Lung microvascular endothelial cell (primary cell): ENCODE measurements around the gene CCL4L2. TPM values are rescaled to one million over a fixed set of nuclear protein-coding genes. Genes with fewer than 3 reads are reported as not detected.
"Not testable (repeated sequence)": the region's sequence is repeated elsewhere in the genome, so short reads cannot be mapped to it uniquely, and the experiment has no call there.

Experiments
- DNase-seq, 2 donors: peaks; one replicate each; pipeline versions ENCODE4 v3.0.0 to v3.0.0-alpha.2; 2010; ENCODE audit warnings: low read depth in 2 of 2
- total RNA-seq: library from RNA; depleted of rRNA; stranded (reverse); fragments of >200 nt; gene quantifications from 2 replicates; pipeline ENCODE4 v1.2.1, GENCODE V29; 2014

CCL4L2 gene
- not detected in 2 replicates for total RNA-seq

DNA sequence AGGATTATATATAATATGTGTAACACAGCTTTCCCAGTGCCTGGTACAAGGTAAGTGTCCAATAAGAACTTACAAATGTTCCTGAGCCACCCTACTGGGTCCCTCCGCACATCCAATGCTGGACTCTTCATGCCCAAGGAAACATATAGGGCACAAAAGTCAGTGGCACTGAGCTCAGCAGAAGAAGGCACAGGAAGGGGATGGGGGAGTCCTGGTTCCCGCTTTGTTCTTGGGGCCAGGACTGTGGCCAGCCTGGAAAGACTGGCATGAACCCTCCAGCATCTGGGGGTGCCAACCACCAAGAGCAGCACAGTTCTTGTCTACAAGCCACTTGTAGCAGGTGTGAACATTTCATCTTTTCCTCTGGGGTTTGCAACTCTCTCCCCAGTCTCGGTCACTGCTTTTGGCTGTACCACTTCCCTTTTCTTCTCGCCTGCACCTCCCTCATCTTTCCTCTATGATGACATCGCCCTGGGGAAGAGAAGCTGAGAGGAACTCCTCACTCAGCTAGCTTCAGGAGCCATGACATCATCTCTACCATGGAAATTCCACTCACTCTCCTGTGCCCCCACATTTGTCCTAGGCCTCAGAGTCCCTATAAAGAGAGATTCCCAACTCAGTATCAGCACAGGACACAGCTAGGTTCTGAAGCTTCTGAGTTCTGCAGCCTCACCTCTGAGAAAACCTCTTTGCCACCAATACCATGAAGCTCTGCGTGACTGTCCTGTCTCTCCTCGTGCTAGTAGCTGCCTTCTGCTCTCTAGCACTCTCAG is at the start of gene CCL4L2:
TSS of gene CCL4L2 (plus strand) at position 625 of the 773 bp plus-strand sequence.
- not testable (repeated sequence) for DNase-seq

DNA sequence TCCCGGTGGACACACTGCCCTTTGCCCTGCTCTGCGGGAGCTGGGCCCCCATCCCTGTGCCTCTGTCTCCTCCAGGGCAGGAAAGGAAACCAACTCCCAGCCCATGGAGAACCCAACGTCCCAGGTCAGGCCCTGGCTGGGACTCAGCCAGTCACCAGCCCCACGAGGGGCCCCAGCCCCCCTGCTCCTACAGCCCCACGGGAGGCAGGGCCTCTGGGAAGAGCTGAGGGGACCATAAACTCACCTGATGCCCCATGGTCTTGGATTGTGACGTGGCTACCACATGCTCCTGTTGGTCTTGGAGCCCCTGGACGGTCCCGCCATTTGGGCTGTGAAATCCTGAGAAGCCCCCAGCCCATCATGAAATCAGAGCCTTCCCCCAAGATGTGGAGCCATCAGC is 42.0 kb upstream of the CCL4L2 start:
- DNase-seq, result not testable (repeated sequence)

DNA sequence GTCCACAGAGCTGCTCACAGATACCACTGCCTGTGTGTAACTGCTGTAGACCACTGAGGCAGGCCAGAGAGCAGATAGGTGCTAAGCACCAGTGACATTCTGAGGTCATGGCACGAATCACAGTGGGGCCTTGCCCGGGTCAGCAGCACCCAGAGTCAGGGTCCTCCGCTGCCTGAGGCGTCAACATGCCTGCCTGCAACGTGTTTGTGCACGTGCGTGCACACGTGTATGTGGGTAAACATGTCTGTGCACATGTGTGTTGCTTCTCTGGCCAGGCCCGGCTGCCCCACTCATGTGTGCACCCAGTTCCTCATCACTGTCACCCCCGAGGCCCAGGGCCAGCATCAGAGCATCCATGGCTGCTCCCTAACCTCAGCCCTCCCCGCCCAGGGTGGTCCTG is 34.3 kb upstream of the CCL4L2 start, which contains the start of gene TBC1D3B:
TSS of gene TBC1D3B (minus strand) at position 101 of the 400 bp plus-strand sequence. CDS start 1,586 bp downstream, outside the sequence.
- not testable (repeated sequence) for DNase-seq

DNA sequence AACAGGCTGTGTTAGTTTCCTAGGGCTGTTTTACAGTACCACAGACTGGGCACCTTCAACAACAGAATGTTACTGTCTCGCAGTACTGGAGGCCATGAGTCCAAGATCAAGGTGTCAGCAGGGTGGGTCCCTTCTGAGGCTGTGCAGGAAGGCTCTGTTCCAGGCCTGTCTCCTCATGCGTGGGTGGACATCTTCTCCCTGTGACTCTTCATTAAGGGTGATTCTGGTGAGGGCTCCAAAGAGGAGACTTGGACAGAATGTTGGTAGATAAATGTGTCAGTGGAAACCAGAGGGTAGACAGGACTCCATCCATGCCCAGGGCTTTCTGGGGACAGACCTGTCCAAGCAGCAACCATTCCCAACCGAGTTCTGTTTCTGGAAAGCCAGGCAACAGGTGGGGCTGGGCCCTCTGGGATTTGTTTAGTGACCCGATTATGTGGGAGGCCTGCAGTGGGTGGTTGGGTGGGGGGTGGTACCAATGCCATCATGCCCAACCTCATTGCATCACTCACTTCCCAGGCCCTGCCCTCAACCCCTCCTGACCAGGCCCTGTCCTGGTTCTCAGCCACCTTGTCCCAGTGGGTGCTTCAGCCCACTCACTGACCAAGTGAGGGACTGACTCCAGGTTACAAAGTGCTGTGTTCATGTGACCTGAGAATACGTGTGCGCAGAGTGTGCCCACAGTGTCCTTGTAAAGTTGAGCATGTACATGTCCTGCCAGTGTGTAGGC is 29.3 kb upstream of the CCL4L2 start:
- not testable (repeated sequence) for DNase-seq

DNA sequence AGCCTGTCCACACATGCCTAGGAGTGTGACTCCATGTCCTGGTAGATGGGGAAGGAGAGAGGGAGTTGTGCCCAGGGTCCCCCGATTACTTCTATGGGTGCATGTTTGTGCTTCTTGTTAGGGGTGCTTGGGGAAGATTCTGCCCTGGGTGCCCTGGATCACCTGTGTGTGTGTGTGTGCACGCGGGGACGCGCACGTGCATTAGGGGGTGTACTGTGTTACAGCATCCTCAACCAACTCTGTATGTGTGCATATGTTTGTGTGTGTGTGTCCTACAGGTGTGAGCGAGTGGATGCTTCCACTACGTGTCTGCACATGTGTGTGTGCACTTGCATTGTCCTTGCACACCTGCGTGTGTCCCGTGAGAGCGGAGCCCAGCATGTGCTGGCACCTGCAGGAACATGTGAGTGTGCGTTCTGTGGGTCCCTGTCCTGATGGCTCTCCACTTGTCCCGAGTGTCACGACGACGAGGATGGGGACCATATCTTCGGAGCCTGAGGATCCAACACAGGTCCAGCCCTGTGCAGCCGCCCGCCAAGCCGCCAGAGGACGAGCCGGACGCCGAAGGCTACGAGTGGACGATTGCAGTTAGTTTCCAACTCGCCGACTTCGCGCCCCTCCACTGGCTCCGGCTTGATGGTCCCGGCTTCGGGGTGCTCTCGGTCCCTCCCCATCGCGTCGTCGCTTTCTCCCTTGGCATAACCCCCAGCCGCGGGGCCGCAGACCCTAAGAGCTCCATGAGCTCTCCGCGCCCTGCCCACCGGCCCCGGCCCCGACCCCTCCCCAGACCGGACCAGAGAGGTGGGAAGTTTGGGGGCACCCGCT is 28.5 kb upstream of the CCL4L2 start:
- DNase-seq, result peak in 1 of 2 donors; percentile 43

DNA sequence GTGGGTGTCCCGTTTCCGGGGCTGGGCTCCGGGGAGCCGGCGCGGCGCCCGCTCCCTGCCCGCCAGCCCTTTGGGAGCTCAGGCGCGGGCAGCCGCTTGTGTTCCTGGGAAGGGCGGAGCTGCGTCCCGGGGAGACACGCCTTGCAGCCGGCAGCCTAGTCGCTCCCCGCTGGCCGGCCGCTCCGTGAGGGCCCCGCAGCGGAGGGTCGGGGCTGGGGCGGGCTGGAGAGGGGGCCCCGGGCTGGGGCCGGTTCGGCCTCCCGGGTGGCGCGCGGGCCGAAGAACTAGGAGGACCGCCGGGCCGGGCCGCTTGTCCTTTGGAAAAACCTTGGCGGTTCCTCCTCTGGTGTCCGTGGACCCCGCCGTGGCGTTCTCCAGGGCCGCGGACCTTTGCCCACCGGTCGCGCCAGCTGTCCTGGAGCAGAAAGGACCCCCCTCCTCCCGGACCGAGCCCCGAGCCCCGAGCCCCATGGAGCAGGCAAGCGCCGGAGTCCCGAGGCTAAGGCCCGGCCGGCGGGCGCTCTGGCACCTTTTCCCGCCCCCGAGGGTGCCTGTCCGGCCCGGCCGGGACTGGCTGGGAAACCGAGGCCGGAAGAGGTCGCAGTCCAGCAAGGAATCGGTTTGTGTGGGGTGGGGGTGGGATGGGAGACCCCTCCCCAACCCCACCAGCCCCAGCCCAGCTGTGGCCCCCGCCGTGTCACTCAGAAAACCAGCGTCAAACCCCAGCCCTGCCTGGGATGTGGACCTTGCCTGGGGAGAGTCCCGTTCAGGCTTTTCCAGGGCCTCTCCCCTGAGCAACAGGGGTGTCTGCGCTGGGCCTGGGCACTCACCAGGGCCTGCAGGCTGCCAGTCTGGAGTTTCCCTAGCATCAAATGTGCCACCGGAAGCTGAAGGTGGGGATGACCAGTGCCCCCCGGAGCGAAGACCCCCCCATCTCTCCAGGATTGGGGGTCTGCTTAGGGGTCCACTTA is 27.6 kb upstream of the CCL4L2 start:
- DNase-seq, result peak; percentile 44 to 71

DNA sequence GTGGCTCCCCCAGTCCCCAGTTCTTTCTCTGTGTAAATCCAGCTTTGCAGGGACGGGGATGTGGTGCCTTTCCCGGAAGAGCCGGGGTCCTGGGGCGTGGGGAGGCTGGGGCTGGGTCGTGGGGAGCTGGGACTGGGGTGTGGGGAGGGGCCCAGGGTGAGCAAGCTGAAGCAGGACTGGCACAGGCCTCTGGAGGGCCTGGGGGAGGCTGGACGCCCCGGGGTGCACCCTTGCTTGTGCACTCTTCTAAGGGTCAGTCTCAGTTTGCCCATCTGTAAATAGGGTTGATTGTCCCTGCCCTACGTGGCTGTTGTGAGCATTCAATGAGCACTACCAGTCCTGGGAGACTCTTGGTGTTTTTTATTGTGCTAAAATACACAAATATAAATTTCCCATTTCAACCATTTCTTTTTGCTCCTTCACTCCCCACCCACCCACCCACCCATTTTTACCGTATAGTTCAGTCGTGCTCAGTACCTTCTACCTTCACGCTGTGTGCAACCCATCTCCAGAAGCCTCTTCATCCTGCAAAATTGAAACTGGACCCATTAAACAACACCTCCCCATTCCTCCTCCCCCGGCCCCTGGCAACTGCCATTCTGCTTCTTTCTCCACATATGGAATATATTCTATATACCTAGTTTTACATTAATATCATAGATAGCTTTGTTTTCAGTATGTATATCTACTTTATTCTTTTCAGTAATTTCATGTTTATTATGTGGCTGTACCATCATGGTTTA is 26.7 kb upstream of the CCL4L2 start:
- DNase-seq, result no peak

DNA sequence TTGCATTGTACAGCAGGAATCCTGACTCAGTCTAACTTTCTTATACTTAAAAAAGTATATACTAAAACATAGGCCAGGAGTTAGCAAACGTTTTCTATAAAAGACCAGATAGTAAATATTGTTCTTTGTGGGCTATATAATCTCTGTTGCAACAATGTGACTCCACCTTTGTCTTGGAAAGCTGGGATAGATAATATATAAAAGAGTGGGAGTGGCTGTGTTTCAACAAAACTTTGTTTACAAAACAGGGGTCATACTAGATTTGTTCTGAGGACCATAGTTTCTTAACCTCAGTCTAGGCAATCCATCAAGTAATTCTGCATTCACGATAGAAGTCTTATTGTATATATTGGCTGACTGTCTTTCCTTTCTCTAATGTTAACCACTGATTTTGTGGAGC is 25.4 kb upstream of the CCL4L2 start:
- no peak for DNase-seq

DNA sequence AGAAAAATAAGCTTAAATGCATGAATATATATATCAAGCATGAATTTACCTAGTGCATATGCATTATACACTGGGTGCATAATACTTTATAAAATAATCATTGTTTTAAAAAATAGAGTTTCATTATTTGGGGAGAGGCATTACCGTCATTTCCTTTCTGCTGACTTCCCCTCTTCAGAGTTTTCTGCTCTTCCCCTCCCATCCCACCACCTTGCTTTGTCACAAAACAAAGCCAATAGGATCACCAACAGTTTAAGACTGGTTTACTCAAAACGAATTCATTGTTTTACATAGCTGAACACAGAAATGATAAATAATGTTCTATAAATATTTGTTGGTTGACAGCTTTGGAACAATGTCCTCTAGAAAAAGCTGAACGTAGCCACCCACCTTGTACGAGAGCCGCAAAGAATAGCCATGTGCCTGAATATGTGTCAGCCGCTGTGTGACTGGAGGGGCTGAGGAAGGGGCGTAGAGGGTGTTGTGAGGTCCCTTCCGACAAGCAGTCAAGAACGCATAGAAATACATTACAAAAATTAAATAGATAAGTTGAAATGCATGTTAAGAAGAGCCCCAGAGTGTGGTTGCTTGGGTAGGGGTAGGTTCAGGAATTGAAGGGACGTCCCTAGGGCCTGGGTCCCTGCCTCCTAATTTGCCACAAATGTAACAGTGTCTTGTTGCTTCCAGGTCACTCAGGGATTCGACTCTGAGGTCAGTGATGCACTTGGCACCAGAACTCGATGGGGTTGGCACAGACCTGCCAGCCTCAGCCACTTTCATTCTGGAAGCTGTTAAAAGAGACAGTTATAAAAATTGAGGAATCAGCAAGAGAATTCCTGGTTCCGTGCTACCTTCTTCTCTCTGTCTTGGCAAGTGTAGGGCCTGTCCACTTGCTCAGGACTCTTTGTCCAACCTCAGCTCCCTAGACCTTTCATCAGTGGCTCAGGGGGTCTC is 23.8 kb upstream of the CCL4L2 start:
- not testable (repeated sequence) for DNase-seq

DNA sequence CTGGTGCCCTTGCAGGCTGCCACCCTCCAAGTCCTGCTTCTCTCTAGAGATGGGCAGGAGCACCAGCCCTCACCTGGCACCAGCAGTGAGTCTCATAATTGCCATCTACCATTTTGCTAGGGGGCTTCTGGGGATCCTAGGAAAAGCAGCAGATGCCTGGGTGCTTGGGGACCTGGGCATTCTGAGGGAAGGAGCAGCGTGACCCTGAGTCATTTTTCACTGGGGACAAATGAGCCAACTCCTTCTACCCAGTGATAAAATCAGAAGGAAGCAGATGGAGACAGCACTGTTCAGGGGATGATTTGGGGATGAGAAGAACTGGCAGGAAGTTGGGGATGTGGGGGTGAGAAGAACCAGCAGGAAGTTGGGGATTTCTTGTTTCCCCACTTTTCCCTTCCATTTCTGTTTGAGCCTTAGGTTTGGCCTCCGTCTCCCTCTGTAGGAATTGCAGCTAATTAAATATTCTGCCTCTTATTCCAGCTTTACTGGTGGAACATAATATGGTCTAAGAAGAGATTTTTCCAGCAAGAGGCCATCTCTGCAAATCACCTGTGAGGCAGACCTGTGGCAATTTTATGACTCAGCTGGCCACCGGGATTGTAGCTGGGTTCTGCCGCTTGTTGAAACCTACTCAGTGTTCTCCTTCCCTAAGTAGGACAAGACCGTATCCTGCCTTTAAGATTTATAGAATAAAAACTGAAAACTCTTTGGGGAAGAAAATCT is 22.8 kb upstream of the CCL4L2 start:
- not testable (repeated sequence) for DNase-seq

DNA sequence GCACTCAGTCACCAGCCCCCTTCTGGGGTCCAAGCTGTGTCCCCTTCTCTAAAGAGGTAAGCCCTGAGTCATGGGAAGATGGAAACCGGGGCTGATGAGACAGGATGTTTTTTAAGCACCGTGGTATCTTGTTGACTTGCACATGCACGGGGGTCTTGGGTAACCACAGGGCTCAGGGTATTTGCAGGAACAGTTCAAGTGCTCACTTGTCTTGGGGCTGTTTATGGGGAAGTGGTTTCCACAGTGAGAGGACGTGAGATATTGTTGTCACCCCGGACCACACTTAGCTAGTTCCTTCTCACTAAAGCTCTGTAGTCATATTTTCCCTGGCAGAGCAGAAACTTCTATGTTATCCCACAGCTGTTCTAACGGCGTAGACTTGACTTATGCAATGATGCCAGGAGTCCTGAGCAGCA is 22.0 kb upstream of the CCL4L2 start:
- DNase-seq, result no peak

DNA sequence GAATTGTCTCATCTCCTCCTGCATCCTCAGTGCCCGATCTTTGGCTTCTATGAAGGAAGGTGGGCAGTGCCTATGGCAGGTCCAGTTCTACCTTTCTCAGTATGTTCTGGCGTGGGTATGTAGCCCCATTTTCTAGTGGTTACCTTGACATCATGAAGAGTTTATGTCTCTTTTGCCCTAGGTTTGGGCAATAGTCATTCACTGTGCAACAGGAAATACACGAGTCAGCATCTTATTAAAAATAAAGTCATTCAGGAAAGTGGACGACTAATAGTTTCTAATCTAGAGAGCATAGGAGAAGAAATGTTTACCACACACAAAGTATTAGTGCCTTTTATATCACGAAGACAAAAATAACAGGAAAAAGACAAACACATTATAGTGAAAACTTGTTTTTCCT is 20.9 kb upstream of the CCL4L2 start:
- DNase-seq, result not testable (repeated sequence)

DNA sequence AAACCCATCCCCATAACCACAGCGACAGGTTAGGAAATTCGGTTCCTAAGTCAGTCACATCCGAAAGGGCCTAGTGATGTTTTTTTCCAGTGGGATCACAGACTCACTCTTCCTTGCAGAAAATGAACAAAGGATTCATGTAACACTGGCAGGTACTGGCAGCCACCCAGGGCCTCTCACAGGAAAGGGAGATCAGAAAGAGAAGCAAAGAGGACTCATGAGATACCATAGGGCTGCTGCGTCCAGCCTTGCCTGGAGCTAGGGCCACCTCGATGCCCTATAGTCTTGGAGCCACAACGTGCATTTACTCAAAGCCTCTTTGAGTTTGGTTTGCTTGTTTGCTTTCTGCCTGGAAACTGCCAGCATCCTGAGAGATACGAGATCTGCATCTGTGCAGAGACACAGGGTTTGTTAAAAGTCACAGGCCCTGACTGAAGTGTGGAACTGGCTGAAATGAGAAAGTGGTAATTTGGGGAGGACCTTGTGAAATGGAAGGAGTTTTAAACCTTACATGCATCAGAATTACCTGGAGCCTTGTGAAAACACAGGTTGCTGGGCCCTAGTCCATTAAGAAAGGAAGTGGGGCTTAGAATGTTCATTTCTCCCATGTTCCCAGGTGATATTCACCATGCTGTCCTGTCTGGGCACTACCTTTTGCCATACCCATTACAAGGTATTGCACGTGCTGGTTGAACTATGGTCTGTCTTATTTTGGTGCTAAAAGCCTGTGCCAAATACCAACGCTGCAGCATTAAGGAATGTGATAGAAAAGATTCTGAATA is 20.1 kb upstream of the CCL4L2 start:
- DNase-seq, result not testable (repeated sequence)

DNA sequence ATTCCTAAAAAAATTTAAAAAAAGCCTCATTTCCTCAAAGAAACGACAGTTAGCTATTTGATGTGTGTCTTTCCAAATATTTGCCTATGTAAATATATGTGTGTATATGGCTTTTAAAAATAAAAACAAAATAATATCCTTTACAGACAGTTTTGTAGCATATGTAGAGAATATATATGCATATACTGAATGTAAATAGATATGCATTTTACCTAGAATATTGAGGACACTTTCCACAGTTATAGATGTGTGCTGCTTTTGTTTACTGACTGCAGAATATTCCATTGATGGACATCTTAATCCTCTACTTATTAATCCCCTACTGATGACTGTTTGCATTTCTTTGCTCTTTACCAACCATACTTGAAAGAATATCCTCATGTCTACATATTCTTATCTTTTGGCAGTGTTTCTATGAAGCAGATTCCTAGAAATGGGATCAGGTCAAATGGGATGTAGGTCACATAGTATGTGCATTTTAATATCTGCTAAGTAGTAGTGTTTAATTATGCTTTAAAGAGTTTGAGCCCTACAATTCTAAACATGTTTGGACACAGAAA is 17.6 kb upstream of the CCL4L2 start:
- DNase-seq, result no peak

DNA sequence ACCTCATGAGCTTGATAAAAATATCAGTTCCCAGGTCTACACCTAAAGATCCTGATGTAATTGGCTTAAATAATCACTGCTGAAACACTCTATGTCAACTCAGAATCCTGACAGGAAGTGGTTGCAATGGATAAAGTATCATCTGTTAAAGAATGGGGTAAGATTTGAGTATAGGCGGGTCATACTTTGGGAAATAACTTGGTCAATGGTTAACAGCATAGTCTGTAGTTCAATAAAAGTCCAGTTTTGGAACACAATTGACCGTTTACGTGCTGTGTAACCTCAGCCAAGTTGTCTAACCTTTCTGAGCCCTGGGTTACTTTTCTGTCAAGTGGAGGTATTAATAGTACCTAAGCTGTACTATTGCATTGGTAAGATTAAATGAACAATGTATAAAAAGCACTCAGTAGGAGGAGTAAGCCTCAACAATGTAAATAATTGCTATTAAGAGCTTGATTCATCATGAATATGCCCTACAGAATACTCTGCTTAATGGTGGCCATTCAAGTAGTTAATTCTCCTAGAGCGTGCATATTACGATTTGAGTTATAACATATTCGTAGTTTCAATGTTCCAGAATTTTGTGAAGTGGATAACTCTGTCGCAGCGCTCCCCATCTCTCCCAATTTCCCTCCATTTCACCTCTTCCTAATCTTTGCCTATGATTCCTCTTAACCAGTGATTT is 16.6 kb upstream of the CCL4L2 start:
- DNase-seq, result not testable (repeated sequence)

DNA sequence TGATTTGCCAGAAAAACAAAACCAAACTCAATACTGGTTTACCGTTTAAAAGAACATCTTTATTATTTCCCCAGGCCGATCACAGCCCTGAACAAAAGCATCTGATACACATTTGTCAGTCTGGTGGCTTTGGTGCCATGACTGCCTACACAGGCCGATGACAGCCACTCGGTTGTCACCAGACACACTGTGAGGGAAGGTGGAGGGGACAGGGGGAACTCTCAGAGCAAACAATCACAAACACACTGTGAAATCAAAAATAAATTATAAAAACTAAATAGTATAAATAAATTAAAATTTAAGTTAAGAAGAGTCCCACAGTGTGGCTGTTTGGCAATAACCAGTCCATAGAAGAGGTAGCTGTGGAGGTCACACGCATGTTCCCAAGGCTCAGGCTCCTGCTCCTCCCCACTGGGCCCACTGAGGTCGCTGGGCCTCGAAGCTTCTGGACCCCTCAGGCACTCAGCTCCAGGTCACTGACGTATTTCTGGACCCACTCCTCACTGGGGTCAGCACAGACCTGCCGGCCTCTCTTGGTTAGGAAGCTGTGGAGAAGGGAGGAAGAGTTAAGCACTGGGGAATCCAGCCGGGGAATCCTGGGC is 15.9 kb upstream of the CCL4L2 start:
- DNase-seq, result not testable (repeated sequence)
